ENCODE results near the gene TAC3. TPM values are rescaled to one million over a fixed set of nuclear protein-coding genes. Genes with fewer than 3 reads are reported as not detected.

TAC3 gene
- total and polyA plus RNA-seq, 2 of the 8 experiments (the other 6 are each of a cell fraction or from before 2014, with no cell fraction given) = 9.7 to 45.3 TPM

GRCh38 chr12:57044889-57045288, 28.6 kb upstream of the TAC3 start (continued):
- TF ChIP-seq E2F6 (IDR thresholded peaks at IDR 0.05) (no peak), POLR2AphosphoS5 (IDR thresholded peaks at IDR 0.05; ENCODE audit: low read depth, low read length) (no peak), CEBPB (IDR thresholded peaks at IDR 0.05; ENCODE audit: low read depth, low read length) (no peak), CBX8 (IDR thresholded peaks at IDR 0.05; ENCODE audit: borderline replicate concordance, low read depth, low read length) (no peak), JUND (IDR thresholded peaks at IDR 0.05; ENCODE audit: low read length) (no peak), CREB1 (IDR thresholded peaks at IDR 0.05) (no peak), PHF8 (conservative IDR thresholded peaks at IDR 0.05; ENCODE audit: low read depth, low read length) (no peak)

Data from H1 (cell line).